Keratinocyte (primary cell): ENCODE results near the gene GDPD1.

Source experiments
- EZH2 ChIP-seq: IDR thresholded peaks from one replicate; pipeline ENCODE4 v1.6.1; 2012; ENCODE audit warnings: inconsistent platforms, mild to moderate bottlenecking, low read length, moderate library complexity
- TF ChIP-seq, protein P1 (sequence below), 3 experiments: IDR thresholded peaks in 1 of 3; conservative IDR thresholded peaks in 1 of 3; optimal IDR thresholded peaks in 1 of 3; 2 replicates in 2 of 3; 3 replicates in 1 of 3; pipeline versions ENCODE3 to v1.5.1; 2011; ENCODE audit warnings: low read length in 3 of 3, mild to moderate bottlenecking in 3 of 3, moderate library complexity in 2 of 3, control low read depth in 1 of 3, inconsistent platforms in 1 of 3; ENCODE audit not compliant: insufficient read depth in 2 of 3; ENCODE audit errors: extremely low read depth in 1 of 3

GRCh38 chr17:59234631-59235030 lies 14.3 kb downstream of the GDPD1 start:
- TF ChIP-seq, protein P1, sequence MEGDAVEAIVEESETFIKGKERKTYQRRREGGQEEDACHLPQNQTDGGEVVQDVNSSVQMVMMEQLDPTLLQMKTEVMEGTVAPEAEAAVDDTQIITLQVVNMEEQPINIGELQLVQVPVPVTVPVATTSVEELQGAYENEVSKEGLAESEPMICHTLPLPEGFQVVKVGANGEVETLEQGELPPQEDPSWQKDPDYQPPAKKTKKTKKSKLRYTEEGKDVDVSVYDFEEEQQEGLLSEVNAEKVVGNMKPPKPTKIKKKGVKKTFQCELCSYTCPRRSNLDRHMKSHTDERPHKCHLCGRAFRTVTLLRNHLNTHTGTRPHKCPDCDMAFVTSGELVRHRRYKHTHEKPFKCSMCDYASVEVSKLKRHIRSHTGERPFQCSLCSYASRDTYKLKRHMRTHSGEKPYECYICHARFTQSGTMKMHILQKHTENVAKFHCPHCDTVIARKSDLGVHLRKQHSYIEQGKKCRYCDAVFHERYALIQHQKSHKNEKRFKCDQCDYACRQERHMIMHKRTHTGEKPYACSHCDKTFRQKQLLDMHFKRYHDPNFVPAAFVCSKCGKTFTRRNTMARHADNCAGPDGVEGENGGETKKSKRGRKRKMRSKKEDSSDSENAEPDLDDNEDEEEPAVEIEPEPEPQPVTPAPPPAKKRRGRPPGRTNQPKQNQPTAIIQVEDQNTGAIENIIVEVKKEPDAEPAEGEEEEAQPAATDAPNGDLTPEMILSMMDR (optimal IDR thresholded peaks at IDR 0.05 in 1 of 3, IDR thresholded peaks at IDR 0.05 in 1 of 3, conservative IDR thresholded peaks at IDR 0.05 in 1 of 3; ENCODE audit: extremely low read depth in 1 of 3, insufficient read depth in 2 of 3, low read length in 3 of 3), result no peak
- TF ChIP-seq EZH2, result no peak
